DMS79 (cell line): ENCODE results near the gene EXT2.

ENCODE experiments used
- DNase-seq: peaks from one replicate; lab custom pipeline; 2025; lab: John Stamatoyannopoulos, UW

The EXT2 gene

DNA sequence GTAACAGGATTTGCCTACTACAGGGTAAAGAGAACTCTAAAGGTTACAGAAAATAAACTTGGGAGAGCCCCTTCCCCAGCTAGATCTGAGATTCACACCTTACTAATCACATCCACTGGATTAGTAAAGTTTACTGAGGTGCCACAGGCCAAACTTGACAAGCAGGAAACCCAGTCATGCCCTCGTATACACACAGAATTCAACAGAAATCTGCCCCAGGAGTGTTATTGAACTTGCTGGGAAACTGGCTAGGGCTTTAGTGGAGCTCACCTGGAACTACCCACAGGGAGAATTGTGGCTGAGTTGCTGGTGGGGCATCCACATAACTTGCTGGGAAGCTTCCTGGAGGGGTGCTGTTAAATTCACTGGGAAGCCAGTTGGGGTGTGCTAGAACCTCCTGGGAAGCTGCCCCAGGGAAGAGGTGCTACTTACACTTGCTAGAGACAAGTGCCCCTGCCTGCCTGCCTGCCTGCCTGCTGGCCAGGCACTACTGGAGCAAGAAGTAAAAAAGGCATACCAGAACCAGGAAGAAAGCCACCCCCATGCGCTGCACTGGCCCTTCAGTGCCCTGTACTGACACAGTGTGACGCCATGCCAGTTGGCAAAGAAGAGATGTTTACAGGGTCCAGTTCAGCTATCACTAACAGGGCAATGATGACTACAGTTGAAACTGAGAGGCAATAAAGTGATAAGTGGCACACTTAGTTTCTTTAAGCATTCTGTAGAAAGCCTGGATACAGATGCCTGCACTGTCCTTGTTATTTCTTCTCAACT, 108.0 kb downstream of the EXT2 start:
- no peak for DNase-seq

DNA sequence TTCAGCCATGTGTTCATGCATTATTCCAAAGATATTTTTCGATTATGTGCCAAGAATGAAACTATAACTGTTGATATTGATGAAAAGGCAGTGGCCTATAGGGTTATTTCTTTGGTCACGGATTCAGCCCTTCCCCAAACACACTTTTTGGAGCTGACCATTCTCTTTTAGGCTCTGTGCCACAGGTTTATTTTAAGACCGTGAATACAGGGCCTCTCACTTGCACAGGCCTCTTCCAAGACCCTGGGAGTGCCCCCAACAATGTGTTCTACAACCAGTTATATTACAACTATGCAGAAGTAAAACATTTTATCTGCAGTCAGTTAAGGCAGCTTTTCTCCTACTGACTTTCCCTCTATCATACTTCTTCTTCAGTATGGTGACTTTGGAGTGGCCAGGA, 109.9 kb downstream of the EXT2 start:
- no peak for DNase-seq

DNA sequence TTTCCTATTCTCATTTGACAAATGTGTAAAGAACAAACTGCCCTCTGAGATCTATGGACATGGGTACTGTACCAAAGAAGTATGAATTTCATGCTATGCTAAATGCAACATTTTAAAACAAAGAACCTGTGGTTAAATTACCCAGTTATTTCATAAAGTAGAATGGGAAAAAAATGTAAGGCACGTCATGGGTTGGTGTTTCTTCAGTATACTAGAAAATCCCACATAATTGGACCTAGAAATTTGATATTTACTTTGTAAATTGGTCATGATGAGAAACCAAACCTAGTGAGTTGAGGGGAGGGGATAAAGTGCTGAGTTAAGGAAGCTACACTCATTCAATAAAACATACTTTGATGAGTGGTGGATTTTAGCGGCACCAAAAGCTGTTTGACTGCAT, 110.4 kb downstream of the EXT2 start:
- no peak for DNase-seq

DNA sequence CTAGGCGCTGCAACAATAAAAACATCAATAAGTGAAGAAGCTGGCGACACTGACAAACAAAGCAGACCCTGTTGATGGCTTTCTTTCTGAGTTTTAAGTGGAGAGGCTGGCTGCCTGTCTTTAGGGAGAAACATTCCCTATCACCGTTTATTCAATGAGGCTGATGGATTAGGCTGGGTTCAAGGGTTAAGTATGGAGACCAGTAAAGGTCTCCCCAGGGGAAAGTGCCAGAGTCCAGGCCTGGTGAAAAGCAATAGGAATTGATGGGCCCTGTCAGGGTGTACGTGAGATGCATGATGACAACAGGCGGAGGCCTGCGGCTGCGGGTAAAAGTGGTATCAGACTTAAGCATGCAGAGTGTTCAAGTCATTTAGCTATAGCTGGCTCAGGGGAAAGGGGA, 111.8 kb downstream of the EXT2 start:
- no peak for DNase-seq

DNA sequence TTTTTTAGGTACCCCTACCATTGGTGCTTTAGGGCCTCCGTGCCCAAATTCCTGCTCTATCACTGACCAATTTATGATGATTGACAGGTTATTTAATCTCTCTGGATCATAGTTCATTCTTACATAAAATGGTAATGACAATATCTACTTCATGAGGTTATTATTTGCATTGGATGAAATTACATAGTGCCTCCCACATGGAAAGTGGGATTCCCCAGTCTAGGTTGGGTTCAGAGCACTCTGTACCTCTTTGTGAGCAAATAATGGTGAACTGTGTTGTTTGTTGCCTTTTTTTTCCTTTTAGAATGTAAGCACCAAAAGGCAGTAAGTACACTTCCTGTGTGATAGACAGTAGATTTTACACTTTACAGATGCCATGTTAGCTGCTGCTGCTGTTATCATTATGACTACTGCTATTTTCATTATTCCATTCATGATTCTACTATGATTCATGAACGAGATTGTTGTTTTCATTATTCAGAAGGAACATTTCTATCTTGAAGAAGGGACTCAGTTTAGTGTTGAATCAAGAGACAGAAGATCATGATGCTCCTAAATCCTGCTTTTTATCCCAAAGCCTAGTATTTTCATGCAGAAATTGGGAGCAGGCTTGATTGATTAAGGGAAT, 113.6 kb downstream of the EXT2 start:
- no peak for DNase-seq

DNA sequence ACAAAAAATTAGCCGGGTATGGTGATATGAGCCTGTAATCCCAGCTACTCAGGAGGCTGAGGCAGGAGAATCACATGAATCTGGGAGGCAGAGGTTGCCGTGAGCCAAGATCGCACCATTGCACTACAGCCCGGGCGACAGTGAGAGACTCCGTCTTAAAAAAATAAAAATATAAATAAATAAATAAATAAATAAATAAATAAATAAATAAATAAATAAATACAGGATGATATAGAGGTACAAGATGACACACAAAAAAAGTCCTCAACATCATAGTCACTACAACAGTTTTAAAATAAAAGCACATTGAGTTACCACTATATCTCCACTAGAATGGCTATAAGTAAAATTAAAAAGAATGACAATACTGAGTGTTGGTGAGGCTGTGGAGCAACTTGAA, 116.7 kb downstream of the EXT2 start:
- DNase-seq, result no peak

DNA sequence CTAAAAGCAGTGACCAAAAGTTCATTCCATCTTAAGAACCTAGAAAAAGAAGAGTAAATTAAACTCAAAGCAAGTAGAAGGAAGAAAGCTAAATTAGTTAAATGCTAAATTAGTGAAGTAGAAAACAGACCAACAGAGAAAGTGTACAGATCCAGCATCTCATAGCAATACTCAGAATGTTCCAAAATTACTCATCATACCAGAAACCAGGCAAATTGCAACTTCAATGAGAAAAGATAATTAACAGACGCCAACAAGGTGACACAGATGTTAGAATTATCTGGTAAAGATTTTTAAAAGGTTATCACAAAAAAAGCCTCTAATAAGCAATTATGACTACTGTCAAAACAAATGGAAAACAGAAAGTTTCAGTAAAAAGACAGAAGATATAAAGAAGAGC, 117.7 kb downstream of the EXT2 start:
- DNase-seq, result no peak

DNA sequence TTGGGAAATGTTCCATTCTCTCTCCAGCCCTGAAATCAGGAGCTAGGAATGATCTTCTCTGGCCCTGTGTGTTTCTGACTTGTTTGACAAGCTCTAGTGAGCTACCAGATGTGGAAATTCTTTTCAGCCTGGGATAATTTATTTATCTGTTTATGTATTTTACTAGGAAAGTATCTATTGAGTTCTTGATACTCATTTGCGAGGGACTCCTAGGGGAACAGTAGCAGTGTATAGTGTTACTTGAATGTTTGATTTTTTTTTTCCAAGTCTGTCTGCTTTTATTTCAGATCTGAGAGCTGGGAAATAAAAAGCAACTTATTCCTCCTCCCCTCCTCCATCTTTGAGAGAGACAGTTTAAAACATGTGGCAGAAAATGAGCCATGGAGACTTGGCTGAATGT, 122.0 kb downstream of the EXT2 start:
- no peak for DNase-seq

DNA sequence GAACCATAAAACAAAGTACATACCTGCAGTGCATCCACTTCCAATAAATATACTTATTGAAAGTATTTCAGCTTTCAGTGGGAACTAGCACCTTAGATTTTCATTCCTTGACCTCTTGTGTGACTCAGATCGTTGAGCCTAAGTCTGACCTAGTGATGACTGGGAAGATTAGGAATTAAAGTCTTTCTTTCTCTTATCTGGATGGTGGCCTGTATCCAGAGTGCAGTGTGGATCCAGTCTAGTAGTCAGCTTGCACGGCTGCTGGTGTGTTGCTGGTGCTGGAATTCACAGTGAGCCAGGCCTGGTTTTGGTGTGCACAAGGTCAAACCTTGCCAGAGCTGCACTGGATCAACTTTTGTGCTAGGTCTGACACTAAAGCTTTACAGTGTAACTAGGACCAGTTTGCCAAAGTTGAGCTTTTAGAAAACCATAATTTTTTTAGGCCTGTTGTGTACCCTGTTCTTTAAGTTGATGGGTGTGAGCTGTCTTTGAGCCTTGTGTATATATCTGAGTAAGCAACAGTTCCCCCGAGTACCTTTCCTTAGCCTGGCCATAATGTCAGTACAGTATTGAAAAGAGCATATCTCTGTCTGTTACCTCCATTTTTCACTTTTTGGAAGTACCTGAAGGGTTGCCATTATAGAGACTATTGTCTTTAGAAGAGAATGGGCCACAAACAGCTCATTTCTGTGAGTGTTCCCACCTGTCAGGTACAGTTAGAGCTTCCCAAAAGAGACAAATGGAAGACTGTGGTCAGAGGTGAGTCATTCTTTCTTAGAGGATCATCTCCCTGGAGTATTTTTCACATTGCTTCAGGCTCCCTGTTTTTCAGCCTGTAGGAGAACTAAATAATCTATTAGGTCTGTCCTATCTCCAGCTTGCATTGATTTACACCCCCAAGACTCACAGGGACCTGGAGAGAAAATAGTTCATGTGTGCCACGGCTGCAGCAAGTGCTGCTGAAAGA, 124.6 kb downstream of the EXT2 start:
- no peak for DNase-seq

DNA sequence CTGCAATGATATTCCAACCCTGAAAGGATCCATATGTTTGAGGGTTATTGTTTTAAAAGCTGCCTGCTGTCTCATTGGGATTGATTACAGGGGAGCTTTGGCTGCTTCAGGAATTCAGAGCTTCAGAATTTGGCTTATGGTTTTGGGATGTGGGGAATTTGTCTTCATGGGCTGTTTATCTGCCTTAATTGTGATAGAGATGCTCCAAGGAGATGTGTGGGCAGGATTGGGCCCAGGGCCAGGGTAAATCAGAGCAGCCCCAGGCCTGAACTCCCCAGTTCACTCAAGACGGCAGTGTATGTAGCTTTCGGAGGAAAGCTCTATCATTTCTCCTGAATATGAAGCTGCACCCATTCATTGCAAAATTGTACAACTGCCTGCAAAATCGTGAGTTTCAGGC, 126.0 kb downstream of the EXT2 start:
- DNase-seq, result no peak

DNA sequence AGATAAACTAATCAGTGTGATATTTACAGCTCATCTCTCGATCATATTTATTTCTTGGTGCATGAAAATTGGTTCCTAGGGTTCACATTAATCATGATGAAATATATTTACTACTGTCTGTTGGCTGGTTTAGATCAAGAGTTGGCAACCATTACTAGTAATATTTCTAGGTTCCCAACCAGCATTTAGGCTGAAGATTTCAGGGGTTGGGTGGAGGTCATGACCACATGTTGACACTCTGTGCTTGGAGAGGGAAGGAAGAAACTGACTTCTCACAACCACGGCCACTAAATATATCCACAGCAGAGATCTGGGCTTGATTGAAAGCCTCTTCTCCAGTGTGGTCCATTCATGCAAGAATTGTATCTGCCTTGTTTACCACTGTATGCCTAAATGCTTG, 126.5 kb downstream of the EXT2 start:
- no peak for DNase-seq

DNA sequence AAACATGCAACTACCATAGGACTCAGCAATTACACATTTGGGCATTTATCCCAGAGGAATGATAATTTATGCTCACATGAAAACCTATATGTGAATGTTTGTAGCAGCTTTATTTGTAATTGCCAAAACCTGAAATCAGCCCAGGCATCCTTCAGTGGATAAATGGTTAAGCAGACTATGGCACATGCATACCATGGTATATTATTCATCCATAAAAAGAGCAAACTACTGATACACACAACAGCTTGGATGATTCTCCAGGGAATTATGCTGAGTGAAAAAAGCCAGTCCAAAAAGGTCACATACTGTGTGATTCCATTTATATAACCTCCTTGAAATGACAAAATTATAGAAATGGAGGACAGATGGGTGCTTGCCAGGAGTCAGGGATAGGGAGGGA, 127.8 kb downstream of the EXT2 start:
- no peak for DNase-seq

DNA sequence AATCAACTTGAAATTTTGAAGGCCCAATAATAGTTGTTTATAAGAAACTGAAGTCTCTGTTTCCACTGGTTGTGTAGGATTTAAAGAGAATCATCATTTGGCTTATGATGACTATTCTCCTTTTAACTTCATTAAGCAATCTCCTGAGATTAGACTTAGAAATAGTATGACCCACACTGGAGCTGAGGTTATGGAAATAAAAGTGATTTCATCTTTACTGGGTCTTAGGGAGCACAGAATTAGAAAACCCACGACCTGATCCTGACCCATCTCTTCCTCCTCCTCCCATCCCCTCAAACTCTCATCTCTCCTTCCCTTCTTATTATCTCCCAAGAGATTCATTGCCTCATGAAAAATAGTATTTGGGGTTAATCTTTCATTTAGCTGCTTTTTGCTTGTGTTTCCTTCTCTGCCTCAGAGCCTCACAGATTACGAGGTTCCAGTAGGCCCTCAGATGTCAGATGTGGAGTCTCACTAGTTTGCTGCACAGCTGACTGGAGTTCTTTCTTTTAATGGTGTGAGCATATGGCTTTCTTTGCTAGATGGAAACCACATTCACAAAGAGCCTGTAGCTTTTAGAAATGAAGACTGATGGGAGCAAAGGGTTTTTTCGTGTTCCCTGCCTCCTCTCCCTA, 129.5 kb downstream of the EXT2 start:
- no peak for DNase-seq

DNA sequence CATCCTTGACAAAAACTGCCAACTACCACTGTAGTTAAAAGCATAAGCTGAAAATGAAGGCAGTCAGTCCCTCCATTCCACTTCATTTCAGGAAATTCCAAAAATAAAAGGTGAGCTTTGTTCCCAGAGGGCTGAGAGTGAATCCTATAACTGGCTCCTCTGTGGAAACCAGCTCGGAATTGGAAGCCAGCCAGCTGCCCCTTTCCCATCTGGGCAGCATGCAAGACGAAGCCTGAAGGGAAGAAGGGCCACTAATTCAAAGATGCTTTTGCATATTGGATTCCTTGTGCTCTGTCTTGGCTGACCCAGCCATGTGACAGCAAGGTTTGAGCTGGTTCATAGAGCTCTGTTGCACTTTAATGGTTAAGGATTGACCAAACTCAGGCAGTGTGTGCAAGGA, 131.0 kb downstream of the EXT2 start:
- no peak for DNase-seq

DNA sequence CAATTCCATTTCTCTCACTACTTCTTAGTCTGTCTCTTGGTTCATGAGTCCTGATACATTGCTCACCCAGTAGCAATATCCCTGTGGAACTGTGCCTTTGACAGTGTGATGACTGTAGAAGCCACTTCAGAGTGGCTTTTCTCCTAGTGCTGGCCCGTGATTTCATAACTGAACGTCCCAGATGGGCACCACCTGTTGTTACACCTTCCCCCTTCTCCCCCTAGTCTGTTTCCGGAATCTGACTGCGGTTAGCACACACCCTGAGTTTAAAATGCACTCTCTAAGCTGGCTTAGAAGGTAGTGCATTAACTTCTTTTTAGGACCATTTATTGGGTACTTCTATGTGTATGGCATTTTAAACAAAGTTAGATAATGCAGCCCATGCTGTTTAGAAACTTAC, 131.5 kb downstream of the EXT2 start:
- no peak for DNase-seq

DNA sequence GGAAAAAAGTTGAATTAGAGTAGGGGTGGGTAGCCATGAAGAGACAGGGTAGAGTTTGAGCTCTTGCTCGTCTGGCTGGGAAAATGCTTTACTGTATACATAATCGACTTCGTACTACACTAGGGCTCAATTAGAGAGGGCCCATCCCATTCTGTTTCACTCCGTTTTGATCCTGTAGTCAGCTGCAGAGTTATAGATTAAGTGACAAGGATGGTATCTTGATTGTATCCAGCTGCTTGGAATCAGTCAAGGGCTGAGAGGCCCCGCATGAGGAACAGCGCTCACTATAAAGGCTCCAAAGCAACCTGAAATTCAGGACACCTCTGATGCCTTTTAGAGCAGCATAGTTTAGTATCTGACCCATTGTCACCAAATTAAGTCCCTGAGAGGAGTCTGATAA, 132.9 kb downstream of the EXT2 start:
- no peak for DNase-seq

DNA sequence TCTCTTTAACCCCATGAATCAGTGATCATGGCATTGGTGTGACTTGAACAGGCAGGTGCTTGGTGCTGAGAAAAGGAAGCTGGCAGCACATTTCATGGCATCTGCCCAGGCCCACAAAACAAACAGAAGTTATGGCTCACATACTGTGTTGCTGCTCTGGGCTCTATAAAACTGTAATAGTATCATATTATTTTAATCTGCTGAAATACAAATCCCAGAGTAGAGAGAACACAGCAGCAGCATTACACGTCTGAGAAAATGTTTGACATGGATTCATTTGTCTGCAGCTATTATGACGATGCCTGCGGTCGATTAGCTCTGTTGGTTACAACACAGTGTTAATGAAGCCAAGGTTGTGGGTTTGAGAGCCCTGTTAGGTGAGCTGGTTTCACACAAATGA, 133.6 kb downstream of the EXT2 start:
- DNase-seq, result no peak

DNA sequence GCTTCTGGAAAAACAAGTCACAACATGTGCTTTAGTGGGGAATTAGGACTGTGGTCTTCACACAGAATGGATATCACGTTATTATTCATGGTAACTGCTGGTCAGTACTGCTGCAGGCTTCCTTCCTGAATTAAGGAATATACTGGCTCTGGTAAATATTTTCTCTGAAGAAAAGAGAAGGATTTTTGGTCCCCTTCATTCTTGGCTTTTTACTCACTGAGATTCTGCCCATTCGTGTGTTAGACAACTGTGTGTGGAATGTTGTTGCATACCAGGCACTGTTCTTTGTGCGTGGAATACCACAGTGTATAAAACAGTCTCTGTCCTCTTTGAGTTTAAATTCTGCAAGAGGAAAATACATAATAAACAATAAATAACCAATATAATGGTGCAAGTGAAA, 134.1 kb downstream of the EXT2 start:
- DNase-seq, result no peak

DNA sequence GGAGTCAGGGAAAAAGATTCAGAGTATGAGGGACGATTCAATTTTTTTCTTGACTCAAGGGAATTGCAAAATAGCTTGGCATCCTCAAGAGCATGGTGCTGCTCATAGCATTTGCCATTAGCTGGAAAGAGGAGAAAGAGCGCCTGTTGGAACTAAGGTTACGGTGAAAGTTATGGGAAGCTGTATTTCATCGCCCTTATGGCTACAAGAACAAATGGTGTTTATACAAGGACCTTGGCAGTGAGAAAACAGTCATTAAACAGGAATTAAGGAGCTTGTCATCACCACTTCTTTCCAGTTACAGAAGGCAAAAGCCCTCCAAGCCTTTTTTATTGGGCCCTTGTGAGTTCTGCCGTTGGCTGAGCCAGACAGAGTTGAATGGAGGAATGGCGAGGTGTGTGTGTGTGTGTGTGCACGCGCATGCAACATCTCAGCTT, 140.3 kb downstream of the EXT2 start:
- DNase-seq, result no peak

DNA sequence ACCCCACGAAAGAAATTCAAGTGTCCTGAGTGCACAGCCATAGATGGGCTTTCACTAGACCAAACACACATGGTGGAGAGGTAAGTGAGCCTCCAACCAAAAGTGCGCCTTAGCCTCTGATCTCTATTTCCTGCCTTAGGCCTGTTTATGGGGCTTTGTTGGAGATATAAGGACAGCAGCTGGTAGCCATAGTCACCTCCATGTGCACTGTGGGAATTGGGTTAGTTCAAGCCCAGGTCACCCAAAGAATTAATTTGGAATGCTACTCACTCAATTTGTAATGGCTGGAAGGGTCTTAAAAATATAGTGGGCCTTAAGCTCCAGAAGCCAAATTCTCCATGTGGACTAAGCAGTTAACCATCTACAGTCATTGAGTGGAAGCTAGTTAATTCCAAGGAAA, 140.8 kb downstream of the EXT2 start:
- DNase-seq, result no peak

DNA sequence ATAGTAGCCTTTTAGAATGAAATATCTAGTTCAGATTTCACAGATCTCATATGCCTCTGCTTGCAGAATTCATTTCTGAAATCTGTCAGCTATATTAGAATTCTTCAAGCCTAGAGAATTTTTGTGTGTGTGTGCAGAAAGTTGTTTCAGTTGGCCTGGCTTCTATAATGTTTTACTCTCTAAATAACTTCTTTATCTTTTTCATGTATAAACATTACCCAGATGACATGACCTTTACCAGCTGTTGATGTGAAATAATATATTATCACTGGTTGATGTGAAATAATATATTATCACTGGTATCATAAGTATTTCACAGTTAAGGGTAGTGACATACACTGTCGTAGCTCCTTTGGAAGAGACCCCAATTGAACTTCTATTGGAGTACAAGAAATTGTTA, 141.7 kb downstream of the EXT2 start:
- DNase-seq, result no peak

DNA sequence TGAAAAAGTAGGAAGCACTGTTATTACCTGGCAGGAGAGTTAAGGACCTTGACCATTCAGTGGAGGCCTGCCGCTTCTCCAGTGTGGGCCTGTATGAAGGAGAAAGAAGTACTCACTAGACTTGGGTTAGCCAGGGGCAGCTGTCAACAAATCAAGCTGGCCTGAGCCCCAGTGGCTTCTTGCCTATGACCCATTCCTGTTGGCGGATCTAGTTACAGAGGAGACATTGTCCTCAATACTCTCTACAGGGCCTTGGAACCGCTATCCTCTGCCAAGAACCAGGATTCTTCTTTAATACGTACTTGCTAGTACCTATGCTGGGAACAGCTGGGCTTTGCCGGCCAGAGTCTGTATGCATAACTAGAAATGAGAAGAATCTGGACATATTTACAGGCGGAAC, 146.4 kb downstream of the EXT2 start:
- no peak for DNase-seq
